ENCODE data around the gene SP3. TPM values are rescaled to one million over a fixed set of nuclear protein-coding genes. Genes with fewer than 3 reads are reported as not detected.

Gene SP3
- total RNA-seq, 1 experiment from 2014 or later: 73.8 TPM

- CTCF ChIA-PET: interaction anchor here (0.7 kb wide), 1 partner anchor 322 kb away, joined by 3 read pairs; no protein-coding TSS in a partner anchor
- no peak for DNase-seq (ENCODE audit: unreplicated experiment)
- H3K27ac Mint-ChIP-seq (ENCODE audit: low read depth, unreplicated experiment): no peak overlapping the region
These were observed 95.6 kb downstream of the SP3 start for GRCh38 chr2:173869244-173870229.

GRCh38 chr2:173868406-173868805 is 96.8 kb downstream of the SP3 start:
- ChIA-PET CTCF (no interaction called here), POLR2A (no interaction called here)
- Mint-ChIP-seq H3K9me3 (ENCODE audit: unreplicated experiment) (no peaks in the 10 kb centered on the region), H3K4me1 (ENCODE audit: insufficient read depth, unreplicated experiment) (no peaks in the 10 kb centered on the region), H3K4me3 (ENCODE audit: unreplicated experiment) (no peak overlapping the region), H3K36me3 (ENCODE audit: insufficient read depth, unreplicated experiment) (no peaks in the 10 kb centered on the region), H3K27me3 (ENCODE audit: insufficient read depth, unreplicated experiment) (peaks cover 19% of the 10 kb centered on the region), H3K27ac (ENCODE audit: low read depth, unreplicated experiment) (no peak overlapping the region)
- no TSS peak for BruUV-seq (replicated peaks)
- DNase-seq (ENCODE audit: unreplicated experiment): no peak
- no peak for TF ChIP-seq CTCF (IDR thresholded peaks at IDR 0.05; ENCODE audit: unreplicated experiment)
- intact Hi-C loops (cut with micrococcal nuclease): no loop called here

More at GRCh38 chr2:173869244-173870229, 95.6 kb downstream of the SP3 start:
- H3K4me3 Mint-ChIP-seq (ENCODE audit: unreplicated experiment): no peak overlapping the region
- H3K9me3 Mint-ChIP-seq (ENCODE audit: unreplicated experiment): no peaks in the 10 kb centered on the region
- no peaks in the 10 kb centered on the region for H3K4me1 Mint-ChIP-seq (ENCODE audit: insufficient read depth, unreplicated experiment)
- H3K27me3 Mint-ChIP-seq (ENCODE audit: insufficient read depth, unreplicated experiment): peaks cover 19% of the 10 kb centered on the region
- no peak for TF ChIP-seq CTCF (IDR thresholded peaks at IDR 0.05; ENCODE audit: unreplicated experiment)
- BruUV-seq (replicated peaks): no TSS peak
- POLR2A ChIA-PET: interaction anchor here (0.6 to 0.8 kb wide), 2 partner anchors 17 to 506 kb away, joined by 3 read pairs; no protein-coding TSS in a partner anchor
- H3K36me3 Mint-ChIP-seq (ENCODE audit: insufficient read depth, unreplicated experiment): no peaks in the 10 kb centered on the region
- intact Hi-C loops (cut with micrococcal nuclease): no loop called here

- Mint-ChIP-seq H3K4me3 (ENCODE audit: unreplicated experiment) (no peak overlapping the region), H3K9me3 (ENCODE audit: unreplicated experiment) (no peaks in the 10 kb centered on the region)
These were observed 98.1 kb downstream of the SP3 start for GRCh38 chr2:173866874-173867618.

More at GRCh38 chr2:173866874-173867618, 98.1 kb downstream of the SP3 start:
- TF ChIP-seq CTCF (IDR thresholded peaks at IDR 0.05; ENCODE audit: unreplicated experiment): no peak
- H3K27ac Mint-ChIP-seq (ENCODE audit: low read depth, unreplicated experiment): no peak overlapping the region
- peaks cover 19% of the 10 kb centered on the region for H3K27me3 Mint-ChIP-seq (ENCODE audit: insufficient read depth, unreplicated experiment)
- intact Hi-C loops (cut with micrococcal nuclease): no loop called here
- no TSS peak for BruUV-seq (replicated peaks)
- no peaks in the 10 kb centered on the region for H3K4me1 Mint-ChIP-seq (ENCODE audit: insufficient read depth, unreplicated experiment)
- ChIA-PET CTCF (interaction anchor here (0.7 kb wide), 1 partner anchor 15 kb away, joined by 3 read pairs; no protein-coding TSS in a partner anchor), POLR2A (no interaction called here)
- no peaks in the 10 kb centered on the region for H3K36me3 Mint-ChIP-seq (ENCODE audit: insufficient read depth, unreplicated experiment)
- DNase-seq (ENCODE audit: unreplicated experiment): no peak

All from MCF 10A (cell line).